GM21576 (cell line): ENCODE data around the gene SPRN.

ENCODE experiments used
- ATAC-seq: cut with Tn5 transposase; IDR thresholded peaks from one replicate; pipeline ENCODE4 v1.9.1; 2021; ENCODE audit warnings: mild to moderate bottlenecking, moderate library complexity; ENCODE audit not compliant: unreplicated experiment

The SPRN gene

DNA sequence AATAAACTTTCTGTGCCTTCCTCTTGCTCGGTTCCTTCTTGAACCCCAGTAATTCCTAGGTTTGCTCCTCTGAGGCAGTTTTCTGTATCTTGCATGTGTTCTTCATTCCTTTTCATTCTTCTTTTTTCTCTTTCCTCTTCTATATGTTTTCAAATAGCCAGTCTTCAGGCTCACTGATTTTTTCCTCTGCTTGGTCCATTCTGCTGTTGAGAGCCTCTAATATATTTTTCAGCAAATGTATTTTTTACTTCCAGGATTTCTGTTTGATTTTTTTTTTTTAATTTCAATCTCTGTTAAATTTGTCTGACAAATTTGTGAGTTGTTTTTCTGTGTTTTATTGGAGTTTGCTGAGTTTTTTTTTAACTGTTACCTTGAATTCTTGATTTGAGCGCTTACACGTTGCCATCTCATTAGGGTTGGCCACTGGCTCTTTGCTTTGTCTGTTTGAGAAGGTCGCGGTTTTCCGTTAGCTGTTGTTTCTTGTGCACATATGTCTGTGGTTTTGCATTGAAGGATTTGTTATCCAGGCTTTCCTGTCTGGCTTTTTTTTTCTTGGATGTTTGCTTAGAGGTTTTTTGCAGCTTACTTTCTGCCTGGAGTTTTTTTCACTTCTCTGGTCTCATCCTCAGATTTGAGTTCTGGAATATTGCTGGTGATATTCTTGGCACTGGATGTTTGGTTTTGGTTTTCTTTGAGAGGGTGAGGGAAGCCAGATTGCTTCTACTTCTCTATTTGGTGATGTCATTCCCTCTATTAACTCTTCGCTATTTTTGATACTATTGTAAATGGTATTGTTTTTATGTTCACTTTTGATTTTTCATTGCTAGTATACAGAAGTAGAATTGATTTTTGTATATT is 12.7 kb downstream of the SPRN start:
- no peak for ATAC-seq

DNA sequence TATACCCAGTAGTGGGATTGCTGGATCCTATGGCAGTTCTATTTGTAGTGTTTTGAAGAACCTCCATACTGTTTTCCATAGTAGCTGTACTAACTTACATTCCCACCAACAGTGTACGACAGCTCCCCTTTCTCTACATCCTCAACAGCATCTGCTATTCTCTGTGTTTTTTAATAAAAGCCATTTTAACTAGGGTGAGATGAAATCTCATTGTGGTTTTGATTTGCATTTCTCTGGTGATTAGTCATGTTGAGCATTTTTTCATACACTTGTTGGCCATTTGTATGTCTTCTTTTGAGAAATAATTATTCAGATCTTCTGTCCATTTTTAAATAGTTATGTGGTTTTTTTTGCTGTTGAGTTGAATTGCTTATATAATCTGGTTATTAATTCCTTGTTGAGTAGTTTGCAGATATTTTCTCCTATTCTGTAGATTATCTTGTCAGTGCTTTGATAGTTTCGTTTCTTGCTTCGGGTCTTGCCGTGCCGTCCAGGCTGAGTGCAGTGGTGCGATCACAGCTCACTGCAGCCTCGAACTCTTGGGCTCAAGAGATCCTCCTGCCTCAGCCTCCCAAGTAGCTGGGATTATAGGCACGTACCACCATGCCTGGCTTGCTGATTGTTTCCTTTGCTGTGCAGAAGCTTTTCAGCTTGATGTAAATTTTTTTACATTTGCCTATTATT is 18.4 kb downstream of the SPRN start:
- ATAC-seq: peak; percentile 44

DNA sequence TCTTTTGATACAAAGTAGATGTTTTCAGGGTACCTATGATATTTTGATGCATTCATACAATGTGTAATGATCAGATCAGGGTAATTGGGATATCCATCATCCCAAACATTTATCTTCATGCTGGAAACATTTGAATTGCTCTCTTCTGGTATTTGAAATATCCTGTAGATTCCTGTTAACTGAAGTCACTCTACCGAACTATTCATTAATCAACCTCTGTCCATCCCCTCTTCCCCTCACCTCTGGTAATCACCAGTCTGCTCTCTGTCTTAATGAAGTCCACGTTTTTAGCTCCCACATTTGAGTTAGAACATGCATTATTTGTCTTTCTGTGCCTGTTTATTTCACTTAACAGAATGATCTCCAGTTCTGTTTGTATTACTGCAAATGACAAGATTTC is 19.2 kb downstream of the SPRN start:
- ATAC-seq: no peak

DNA sequence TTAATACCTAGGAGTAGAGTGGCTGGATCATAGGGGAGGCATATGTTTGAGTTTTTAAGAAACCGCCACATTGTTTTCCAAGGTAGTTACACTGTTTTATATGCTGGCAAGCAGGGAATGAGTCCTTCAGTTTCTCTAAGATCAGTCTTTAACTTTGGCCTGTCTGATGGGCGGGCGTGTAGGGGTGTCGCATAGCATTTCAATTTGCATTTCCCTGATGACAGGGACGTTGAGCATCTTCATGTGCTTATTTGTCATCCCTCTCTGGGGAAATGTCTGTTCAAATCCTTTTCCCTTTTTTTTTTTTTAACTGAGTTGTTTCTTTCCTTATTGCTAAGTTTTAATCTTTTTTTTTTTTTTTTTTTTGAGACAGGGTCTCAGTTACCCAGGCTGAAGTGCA is 20.6 kb downstream of the SPRN start:
- ATAC-seq: no peak

DNA sequence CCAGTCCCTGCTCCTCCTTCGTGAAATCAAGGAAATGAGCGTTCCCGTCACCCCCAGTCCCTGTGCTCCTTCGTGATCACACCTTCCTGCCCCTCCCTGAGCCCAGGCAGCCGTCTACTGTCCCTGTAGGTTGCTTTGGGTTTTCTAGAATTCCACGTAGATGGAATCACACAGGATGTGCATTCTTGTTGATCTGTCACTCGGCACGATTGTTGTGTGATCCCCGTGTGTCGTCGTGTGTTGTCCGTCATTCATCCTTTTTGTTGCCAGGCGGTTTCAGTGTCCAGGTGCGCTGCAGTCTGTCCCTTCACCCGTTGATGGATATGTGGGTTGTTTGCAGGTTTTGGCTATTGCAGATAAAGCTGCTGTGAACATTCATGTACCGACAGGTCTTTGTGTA is 21.1 kb downstream of the SPRN start:
- ATAC-seq: no peak

DNA sequence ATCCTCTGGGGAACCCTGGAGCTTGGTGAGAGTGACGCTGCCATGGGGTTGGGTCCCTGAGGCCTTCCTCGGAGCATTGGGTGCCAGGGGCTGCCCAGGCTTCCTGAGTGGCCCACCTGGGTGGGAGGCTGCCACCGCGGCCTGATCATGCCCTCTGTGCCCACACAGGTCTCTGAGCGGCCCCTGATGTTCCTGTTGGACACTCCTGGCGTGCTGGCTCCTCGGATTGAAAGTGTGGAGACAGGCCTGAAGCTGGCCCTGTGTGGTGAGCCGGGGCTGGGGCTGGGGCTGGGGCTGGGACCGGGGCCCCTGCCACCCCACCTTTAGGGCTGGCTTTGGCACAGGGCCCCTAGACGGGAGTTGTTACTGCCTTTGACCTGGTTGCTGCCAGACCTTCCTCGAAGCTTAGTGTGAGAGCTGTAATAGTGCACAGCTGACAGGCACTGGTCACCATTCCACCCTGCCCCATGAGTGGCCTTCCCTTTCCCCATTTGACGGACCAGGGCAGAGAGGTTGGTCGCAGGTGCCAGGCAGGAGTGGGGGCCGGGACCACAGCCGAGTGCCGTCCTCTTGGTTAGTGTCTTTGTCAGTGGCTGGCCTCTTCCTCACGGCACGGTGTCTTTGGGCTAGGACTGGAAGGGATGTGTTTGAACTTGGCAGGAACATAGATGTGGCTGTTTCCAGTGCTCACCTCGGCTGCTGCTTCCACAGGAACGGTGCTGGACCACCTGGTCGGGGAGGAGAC is 22.3 kb downstream of the SPRN start:
- no peak for ATAC-seq

DNA sequence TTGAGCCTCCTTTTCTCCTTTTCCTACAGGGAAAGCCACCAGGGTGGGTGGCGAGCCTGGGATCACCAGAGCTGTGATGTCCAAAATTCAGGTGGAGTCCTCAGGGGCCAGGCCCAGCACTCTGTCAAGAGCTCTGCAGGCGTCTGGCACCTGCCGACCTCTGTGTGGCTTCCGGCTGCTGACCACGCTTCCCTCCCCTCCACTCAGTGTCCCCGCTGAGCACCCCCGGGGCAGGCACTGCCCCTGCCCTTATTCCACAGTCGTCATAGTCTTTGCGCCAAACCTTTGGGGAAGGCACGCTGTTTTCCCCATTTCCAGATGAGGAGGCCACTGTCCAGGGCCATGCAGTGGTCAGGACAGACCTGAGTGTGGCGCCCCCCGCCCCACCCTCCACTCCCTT is 22.9 kb downstream of the SPRN start:
- ATAC-seq: peak; percentile 18

DNA sequence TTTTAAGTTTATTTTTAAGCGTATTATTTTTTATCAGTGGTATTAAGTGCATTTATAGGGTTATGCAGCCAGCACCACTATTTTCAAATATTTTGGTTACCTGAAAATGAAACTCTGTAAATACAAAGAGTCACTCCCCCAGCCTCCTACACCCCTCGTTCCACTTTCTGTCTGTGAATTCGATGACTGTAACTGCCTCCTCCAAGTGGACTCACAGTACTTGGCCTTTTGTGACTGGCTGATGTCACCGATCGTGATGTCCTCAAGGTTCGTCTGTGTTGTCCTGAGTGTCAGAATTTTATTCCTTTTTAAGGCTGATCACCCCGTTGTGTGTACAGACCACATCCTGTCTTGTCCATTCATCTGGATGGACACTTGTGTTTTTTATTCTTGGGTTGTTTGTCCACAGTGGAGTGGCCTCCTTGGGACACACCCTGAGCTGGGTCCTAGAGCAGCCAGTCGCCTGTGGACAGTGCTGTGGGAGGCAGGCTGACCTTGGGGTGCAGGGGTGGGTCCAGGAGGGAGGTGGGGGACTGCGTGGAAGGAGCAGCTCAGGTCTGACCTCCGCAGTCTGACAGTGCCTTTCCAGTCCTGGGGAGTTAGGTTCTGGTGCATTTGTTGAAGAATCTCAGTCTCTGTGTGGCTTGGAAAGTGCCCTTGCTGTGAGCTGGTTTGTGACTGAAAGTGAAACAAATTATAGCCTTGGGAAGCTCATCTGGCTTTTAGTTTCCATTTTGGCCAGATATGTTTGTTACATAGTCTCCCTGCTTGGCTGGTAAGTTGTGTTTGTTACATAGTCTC is 23.6 kb downstream of the SPRN start:
- ATAC-seq: peak; percentile 75

DNA sequence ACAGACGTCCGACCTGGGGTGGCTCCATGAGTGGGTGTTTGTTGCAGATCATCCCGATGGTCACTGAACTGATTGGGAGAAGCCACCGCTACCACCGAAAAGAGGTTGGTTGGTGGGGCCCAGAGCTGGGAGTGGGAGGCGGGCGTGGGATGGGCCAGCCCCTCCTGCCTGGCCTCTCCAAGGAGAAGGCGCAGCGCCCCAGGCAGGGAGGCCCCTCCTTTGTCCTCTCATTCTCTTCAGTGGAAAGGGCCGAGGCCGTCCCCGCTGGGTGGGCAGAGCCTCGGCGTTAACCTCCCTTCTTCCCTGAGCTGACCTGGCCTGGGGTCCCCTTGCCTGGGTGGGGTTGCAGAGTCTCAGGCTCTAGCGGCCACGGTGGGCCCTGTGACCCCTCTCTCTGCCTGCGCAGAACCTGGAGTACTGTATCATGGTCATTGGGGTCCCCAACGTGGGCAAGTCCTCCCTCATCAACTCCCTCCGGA is 25.3 kb downstream of the SPRN start:
- ATAC-seq: no peak

DNA sequence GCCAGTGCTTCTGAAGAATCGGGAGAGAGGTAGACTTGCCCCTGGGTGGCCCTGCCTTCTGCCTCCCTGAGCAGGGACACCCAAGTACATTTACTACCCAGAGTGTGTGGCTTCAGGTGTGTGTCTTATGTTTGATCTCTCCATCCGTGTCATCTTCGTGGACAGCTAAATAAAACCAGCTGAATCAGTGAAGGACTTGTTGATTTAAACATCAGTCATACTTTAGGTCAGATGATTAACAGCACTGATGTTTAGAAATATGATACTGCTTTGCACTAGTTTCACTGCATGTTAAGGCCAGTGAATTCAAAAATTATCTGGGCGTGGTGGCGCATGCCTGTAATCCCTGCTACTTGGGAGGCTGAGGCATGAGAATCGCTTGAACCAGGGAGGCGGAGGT is 26.5 kb downstream of the SPRN start:
- no peak for ATAC-seq

DNA sequence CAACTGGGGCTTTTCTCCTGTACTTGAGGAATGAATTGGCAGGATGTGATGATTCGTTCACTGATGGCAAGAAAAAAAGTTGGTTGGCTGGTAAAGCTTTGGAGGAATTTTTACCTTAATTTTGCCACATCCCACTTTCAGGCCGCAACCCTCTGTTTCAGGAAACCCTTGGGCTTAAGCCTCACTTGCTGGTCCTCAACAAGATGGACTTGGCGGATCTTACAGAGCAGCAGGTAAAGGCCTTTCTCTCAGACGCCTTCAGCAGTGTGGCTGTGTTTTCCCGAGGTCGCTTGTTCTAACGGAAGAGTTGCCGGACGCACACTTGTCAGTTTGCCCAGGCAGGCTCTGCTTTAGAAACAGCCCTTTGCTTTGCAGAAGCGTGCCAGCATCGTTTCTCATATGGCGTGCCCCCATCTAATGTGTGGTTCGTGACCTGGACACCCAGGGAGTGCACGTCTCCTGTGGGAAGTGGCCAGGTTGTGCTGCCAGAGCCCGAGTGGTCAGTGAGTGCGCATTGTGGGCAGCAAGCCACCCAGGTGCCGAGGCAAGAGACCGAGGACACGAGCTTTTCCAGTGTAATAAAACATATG is 28.3 kb downstream of the SPRN start:
- ATAC-seq: no peak

DNA sequence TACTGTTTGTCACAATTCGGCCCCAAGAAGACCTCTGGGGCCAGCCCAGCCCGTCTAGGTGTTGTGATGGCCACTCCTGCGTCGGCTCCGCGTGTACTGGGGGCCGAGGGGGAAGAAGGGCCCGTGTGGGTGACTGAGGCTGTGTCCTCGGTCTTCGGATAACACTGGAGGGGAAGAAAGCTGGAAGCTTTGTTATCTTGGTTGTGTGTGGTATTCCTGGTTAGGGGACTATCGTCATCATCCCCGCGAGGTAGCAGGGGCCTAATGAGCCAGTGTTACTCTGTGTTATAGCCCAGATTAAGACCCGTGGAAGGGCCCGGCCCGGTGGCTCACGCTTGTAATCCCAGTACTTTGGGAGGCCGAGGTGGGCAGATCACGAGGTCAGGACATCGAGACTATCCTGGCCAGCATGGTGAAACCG is 29.6 kb downstream of the SPRN start:
- no peak for ATAC-seq

DNA sequence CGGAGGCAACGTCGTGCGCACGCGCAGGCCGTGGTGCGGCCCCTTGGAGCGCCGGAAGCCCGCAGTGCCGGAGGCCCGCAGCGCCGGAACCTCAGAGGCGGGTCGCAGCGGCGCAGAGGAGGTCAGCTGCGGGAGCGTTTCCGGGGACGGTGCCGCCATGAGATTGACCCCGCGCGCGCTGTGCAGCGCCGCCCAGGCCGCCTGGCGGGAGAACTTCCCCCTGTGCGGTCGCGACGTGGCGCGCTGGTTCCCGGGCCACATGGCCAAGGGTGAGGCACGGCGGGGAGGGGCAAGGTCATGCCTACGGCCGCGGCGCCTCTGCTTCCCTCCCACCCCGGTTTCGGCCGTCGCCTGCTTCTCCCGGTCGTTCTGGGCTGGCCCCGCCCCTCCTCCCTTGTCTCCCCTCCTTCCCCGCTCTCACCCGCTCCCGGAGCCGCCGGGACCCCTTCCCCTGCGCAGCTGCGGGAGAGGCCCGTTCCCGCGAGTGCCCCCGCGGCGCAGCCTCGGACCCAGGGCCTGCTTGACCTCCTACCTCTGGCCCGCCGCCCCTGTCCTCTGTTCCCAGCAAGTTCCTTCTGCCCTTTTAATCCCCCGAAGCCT is 30.3 kb downstream of the SPRN start, which contains the start of gene MTG1:
Gene MTG1, plus strand, starts transcription at position 94 of the 600 bp plus-strand sequence. Its CDS starts 64 bp downstream, at position 158.
- peak; percentile 62 for ATAC-seq

DNA sequence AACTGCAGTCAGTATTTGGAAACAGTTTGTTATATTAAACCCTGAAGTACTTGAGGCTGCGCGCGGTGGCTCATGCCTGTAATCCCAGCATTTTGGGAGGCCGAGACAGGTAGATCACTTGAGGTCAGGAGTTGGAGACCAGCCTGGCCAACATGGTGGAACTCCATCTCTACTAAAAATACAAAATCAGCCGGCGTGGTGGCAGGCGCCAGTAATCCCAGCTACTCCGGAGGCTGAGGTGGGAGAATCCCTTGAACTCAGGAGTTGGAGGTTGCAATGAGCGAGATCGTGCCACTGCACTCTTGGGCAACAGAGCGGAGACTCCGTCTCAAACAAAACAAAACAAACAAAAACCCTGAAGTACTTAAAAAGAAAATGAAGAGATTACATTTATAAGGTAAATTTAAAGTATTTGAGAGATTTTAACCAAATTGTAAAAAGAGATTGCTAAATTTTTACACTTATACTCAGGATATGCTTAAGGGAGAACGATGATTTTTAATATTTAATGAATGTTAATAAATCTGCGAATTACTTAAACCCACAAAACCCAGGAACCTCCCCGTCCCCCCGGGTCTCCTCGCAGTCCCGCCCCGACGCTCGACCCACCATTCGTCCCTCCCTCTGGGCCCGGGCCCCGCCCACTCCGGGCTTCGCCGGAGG is 30.9 kb downstream of the SPRN start:
- ATAC-seq: no peak

DNA sequence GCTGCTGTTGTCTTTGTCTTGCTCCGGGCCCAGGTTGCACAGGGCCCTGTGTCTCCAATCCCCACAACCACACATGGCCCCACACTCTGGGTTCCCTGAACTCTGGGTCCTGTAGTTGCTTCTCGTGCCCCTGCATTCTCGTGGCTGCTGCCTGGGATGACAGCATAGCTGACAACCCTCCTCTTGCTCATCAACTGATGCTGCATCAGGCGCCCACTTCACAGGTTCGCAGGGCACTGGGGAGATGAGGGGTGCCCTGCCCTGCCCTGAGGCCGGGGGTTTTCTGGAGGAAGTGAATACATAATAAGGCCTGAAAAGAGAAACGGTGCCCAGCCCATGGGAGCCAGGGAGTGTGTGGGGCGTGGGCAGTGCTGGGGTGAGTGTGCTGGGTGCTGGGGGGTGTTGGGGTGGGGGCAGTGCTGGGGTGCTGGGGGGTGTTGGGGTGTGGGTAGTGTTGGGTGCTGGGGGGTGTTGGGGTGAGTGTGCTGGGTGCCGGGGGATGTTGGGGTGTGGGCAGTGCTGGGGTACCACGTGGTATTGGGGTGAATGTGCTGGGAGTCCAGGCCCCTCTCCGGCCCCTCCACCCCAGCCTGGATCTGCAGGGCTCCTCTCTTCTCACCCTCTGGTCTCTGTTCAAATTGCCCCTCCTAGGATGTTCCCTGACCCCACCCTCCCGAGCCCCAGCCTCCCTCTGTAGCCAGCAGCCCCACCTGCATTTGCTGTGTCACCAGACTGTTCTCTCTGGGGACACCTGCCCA is 32.5 kb downstream of the SPRN start:
- ATAC-seq: no peak

DNA sequence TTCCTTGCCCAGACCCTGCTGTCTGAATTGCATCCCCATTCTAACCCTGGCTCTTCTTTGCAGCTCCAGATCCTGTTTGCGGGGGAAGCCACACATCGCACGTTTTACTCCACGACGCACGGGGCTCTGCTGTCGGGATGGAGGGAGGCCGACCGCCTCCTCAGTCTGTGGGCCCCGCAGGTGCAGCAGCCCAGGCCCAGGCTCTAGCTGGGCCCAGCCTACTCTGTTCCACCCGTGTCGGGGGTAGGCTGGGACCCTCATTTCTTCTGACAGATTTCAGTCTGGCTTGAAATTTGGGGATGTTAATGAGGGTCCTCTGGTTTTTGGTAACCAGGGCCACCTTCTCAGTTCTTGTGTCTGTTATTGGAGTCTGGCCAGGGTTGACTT is 33.2 kb downstream of the SPRN start:
- no peak for ATAC-seq

DNA sequence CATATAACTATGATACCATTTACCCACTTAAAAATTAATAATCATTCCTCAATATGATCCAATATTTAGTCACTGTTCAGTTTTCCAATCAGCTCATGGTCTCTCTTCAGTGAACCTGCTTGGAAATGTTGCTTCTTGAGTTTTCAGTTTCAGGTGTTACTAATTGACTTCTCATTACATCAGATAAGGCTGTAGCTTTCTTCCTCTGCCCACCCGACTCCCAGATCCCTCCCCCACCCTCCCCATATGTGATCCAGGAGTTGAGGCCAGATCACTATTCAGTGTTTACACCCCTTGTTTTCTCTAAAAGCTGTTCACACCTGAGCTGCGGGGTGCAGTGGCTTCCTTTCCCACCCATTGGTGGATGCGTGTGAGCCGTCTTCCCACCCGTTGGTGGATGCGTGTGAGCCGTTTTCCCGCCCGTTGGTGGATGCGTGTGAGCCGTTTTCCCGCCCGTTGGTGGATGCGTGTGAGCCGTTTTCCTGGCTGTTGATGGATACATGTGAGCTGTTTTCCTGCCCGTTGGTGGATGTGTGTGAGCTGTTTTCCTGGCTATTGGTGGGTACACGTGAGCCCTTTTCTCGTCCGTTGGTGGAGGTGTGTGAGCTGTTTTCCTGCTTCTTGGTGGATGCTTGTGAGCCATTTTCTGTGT is 33.7 kb downstream of the SPRN start:
- ATAC-seq: no peak
